Measurements from ENCODE around the gene KITLG.
"Not testable (repeated sequence)": the region's sequence is repeated elsewhere in the genome, so short reads cannot be mapped to it uniquely, and the experiment has no call there.

Gene KITLG

GRCh38 chr12:88472775-88473174, 107.5 kb downstream of the KITLG start:
- no peak for DNase-seq

DNA sequence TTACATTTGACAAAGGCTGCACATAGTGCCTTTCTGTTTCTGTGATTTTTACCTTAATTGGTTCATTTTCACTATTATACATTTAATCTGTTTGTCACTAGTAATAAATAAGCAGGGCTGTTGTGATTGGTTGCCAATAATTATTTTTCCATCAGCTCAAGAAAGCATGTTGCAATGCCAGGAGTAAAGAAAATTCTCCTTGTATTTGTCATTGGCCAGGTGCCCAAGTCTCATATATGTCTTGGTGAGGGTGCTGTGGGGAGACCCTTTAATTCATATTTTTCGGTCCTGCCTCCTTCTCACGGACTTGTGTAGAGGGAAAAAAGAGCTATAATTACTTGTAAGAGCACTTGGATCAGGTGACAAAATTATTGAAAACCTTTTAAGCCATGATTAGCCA, 108.0 kb downstream of the KITLG start:
- no peak for DNase-seq

DNA sequence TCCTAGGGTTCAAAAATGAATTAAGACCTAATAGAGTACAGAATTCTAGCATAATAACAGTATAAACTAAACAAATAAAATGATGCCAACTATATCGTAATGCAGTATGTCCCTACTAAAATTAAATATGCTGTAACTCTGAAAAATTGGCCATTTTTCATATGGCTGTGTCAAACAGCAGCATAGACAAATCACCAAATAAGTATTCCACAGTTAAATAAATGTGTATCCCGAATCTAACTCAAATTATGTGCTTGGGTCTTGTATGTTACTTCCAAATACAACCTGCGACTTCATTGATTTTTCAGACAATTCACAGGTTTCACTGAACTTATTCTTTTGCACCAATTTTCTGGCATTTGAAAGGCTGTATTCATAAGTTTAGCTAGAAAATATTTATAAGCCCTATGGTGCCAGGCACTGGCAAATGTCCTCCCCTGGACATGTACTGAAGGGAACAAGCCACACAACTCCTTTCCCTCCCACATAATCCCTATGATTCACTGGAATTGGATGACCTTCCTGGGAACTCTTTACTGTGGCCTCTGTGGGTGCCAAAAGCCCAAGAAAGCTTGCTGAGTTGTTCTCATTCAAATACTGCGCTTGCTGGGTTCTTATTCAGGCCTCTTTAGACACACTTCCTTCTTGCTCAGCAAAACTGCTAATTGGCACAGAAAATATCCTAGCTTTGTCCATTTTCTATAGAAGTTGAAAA, 108.8 kb downstream of the KITLG start:
- no peak for DNase-seq

- DNase-seq, result no peak
Measured at GRCh38 chr12:88469154-88469553, 111.1 kb downstream of the KITLG start.

GRCh38 chr12:88468581-88468980, 111.7 kb downstream of the KITLG start:
- no peak for DNase-seq

DNA sequence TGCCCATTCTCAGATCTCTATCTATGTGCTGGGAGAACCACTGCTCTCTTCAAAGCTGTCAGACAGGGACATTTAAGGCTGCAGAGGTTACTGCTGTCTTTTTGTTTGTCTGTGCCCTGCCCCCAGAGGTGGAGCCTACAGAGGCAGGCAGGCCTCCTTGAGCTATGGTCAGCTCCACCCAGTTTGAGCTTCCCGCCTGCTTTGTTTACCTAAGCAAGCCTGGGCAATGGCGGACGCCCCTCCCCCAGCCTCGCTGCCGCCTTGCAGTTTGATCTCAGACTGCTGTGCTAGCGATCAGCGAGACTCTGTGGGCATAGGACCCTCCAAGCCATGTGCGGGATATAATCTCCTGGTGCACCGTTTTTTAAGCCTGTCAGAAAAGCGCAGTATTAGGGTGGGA, 113.6 kb downstream of the KITLG start:
- not testable (repeated sequence) for DNase-seq

GRCh38 chr12:88458327-88458726, 121.9 kb downstream of the KITLG start:
- no peak for DNase-seq

DNA sequence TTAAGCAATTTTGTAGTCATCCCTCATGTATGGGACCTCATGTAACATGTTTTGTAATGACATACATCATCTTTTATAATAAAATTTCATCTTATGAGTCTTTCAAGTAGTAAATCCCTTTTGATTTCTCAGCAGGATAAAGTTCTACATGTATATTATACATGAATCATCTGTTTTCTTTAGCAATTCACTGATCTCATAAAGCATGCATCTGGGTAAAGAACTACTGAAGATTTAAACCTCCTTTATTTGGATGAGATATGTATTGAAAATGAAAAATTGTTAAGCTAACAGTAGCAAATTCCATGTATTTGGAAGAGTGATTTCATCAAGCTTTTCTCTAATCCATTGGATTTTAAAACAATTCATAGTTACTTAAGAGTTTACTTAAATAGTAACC, 126.9 kb downstream of the KITLG start:
- no peak for DNase-seq

DNA sequence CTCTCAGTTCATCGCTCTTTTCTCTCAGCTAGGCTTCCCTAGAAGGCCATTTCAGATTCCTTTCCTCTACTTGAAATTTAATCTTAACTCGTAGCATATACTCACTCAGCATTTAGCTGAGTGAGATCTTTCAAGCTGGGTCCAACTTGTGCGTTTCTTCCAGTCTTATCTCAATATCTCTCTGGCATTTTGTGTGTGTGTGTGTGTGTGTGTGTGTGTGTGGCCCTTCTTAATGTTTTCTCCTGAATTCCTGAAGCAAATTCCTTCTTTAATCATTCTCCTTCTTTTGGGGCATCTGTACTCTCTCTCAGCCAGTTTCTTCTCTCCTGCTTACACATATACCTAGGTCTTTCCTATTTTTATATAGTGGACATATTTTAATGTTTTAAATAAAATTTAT, 129.1 kb downstream of the KITLG start:
- no peak for DNase-seq

- no peak for DNase-seq
Measured at GRCh38 chr12:88450136-88450535, 130.1 kb downstream of the KITLG start.

GRCh38 chr12:88448337-88448915, 131.8 kb downstream of the KITLG start:
- no peak for DNase-seq

- no peak for DNase-seq
Measured at GRCh38 chr12:88445705-88446394, 134.4 kb downstream of the KITLG start.

GRCh38 chr12:88444481-88444880, 135.8 kb downstream of the KITLG start:
- DNase-seq, result no peak

Data from CD4-positive, alpha-beta T cell treated with Interferon gamma for 1 hour (primary cell).